ENCODE results near the gene MRPS27.
A peak's percentile ranks its signal among the peaks of the same experiment; 100 is the strongest.
"Not testable (repeated sequence)": the region's sequence is repeated elsewhere in the genome, so short reads cannot be mapped to it uniquely, and the experiment has no call there.

MRPS27 gene

DNA sequence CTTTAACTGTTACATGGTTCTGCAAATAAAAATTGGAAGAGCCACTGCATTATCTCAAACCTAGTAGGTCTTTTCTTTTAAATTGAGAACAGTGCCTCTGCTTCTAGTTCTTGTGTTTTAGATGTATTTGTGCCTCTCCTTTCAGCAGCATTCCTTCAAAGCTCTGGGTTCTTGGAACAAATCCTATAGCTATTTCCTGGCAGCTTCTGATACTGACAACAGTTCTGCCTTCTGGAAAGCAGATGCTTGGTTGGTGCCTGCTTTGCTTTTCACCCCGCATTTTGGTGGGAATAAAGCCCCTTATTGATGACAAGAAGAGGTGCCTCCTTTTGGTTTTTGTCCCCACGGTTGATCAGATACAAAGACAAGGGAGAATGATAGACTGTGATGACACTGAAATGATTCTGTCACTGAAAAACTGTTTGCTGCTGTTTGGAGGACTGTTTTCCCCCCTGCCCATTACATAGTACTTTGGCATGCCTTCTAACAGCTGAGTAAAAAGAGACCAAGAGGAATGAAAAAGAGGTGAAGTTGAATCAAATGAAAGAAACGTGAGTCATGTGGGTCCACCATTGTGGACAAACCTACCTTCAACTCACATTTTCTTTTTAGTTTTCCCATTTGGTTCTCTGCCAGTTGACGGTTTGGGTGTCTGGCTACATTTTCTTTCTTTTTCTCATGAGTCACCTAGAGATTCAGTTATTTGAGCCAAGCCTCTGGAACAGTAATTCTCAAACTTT lies 5.7 kb upstream of the MRPS27 start:
- no peak for DNase-seq (ENCODE audit: low spot score)

DNA sequence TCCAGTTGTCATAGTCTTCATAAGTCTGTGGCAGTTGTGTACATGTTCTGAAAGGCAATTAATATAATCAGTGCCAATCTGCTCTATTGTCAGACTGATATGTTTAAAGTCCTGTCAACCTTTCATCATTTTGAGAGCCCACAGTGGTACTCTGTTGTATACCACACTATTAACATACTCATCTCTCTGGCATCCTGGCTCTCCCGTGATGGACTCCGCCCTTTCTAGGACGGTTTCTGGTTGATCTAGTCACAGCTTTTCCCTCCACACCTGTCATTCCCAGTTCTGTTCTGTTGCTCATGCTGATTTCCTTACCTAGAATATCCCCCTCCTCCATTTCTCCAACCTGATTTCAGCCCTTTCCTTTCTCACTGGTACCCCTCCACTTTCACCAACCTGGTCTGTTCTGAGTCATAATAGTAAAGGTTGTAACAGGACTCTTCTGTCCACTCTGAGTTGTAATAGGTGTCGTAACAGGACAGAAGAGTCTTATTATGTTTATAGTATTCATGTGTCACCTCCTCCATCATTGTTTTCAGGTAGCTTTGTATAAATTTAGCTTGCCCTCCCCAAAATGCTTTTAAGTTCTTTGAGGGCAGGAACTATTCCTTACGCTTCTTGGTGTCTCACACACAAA lies 4.3 kb upstream of the MRPS27 start:
- DNase-seq (ENCODE audit: low spot score) = no peak

DNA sequence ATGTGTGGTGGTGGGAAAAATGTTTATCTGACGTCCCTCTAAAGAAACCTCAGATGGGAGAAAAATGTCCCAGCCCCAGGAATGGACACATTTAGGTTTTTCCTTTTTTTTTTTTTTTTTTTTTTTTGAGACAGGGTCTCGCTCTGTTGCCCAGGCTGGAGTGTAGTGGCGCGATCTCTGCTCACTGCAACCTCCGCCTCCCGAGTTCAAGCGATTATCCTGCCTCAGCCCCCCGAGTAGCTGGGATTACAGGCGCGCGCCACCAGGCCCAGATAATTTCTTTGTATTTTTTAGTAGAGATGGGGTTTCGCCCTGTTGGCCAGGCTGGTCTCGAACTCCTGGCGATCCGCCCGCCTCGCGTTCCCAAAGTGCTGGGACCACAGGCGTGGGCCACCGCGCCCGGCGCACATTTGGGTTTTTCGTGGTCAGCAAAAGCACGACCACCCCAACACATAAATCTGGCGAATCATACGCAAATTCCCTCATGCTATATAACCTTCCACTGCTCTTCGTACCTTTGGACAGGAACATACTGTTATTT lies 535 bp downstream of the MRPS27 start:
- DNase-seq (ENCODE audit: low spot score) = not testable (repeated sequence)

DNA sequence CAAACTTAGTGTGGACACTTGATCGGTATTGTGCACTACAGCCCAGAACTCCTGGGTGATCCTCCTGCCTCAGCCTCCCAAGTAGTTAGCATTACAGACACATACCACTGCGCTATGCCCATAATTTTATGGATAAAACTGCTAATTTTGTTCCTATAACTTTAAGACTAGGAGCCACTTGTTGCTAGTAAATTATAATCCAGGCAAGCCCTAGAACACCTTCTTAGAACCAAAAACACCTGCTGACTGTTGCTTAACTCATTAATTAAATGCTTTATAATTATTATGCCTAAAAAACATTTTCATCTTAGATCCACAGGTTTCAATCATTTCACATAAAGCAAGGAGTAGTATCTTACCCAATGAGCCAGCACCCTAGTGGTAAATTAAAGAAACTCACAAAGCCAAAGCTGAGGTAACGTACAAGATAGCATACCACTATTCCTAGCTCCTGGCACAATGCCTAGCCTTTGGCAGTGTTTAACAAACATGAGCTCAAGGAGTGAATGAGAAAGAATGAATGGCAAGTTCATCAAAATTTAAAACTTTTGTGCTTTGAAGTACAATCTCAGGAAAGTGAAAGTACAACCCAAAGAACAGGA lies 5.4 kb downstream of the MRPS27 start:
- no peak for DNase-seq (ENCODE audit: low spot score)

DNA sequence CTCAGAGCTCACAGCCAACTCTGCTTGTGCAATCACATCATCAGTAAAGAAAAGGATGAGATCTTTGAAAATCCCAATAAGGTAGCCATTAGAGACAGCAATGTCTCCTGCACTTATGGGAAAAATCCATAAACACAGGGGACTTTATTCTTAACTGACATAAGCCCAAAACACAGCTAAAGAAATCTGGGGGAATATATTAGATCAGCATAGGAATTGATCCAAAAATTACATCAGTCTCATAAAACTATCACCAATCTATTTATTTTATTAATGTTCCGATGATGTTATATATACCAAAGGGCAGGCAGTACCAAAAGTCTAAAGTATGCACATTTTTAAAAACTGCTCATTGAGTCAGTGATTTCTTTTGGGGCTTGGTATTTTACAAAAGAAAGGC lies 6.9 kb downstream of the MRPS27 start:
- no peak for DNase-seq (ENCODE audit: low spot score)

DNA sequence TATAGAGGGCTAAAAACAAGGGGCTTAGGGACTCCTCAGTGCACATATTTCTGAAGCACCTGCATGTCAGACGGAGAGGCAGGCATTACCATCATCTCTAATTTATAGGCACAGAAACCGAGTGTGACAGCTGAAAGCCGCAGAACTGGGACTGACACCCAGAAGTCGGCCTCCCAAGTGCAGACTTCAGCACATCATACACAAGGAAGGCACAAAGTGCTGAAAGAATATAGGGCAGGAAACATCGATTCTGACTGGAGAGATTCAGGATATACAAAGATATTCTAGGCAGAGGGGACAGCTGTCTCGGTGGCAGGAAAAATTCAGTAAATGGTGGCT lies 11.2 kb downstream of the MRPS27 start:
- DNase-seq (ENCODE audit: low spot score) = no peak

DNA sequence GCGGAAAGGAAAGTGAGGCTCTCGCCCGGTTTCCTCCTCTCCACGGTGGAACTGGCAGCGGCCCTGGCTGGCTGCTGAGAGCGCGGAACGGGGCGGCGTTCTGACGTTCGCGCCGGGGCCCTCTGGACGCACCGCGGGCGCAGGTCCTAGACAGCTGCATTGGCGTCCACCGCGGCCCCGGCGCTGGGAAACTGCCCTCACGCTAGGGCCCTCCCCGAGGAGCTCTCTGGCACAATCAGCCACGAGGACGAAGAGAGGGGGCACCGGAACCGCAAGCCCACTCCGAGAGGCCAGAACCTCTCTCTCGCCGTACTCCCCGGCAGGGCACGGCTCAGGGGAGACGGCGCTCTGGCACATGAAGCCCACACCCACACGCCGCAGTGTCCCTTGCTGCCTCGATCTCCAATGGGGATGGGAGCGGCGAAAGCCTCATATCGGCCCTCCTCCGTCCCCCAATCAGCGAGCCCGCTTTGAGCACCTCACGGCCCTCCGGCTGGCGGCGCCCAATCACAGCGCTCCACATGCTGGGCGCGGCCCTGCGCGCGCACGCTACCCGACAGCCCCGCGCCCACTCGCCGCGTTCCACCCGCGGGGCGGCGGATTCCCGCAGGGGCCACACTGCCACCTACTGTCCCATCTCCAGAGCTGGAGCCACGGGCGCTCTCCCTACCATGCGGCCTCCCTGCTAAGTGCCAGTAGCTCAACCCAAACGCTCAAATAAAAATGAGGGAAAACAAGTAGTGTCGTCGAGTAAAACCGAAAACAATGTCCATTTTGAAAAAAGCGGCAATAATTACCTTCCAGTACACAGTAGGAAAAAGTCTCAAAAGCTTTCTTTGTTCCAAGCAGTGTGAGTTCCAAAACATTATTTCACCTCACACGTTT lies 11.8 kb downstream of the MRPS27 start:
- DNase-seq (ENCODE audit: low spot score) = peak; percentile 98

DNA sequence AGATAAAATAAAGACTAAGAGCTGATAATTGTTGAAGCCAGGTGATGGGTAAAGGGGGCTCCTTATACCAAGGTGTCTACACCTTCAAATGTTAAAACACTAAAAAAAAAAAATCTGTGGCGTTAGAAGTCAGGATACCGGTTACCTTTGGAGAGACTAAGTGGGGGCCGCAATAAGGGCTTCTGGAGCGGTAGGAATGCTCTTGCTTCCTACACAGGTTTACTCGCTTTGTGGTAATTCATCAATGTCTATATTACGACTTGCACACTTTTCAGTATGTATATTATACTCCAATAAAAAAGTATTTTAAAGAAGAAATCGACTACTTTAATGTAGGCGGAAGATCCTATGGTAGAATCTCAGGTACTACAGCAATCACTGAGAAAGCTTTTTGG lies 12.5 kb downstream of the MRPS27 start:
- no peak for DNase-seq (ENCODE audit: low spot score)

DNA sequence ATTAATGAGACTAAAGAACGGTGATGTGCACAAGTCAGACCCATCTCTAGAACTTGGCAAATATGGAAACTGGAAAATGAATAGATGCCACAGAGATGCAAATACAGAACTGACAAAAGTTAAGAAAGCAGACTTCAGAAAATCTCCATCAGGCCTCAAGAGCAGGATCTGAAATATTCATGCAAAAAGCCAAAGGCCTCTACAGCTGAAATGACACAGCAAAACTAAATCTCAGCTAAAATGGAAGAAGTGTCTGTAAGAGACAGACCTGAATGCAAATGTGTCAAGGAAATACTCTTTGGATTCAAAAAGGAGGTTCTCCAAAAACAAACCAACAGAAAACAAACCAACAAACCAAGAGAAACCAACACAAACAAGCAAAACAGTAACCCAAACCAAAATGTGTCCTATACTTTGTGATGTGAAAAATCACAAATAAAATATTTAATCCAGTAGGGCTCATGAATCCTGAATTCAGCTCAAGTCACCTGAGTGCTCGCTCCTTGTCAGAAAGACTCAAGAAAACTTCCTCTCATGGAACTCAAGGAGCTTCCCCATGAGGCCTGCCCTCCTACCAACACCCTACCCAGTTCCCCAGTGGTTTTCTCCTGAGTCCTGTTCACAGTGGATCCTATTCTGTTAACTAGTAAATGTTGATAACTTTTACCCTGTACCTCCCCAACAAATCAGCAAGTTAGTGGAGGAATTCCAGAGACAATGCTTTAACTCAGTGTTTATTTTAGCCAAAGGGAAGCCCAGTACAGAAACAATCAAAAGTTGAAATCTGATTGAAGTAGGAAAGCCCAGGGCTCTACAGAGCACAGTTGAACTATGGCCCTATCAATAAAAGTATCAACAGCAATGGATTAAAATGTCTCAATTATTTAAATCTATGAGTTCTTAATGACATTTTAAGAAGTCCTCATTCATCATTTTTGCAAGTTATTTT lies 14.6 kb downstream of the MRPS27 start:
- DNase-seq (ENCODE audit: low spot score) = no peak

DNA sequence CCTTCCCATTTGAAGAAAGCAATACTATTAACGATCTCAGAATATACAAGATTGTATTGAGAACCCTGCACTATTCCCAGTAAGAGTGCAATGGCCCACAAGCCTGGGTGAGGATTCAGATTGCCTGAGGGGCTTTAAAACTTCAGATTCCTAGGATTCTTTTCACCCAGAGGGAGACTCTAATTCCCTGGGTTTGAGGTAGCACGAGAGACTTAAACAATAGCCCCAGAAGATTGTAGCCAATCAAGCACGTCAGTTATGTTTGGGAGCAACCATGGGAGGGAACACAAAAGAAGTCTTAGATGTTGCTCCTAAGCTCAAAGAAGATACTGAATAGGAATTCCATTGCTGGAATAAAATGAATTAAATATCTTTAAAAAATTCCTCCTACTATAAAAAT lies 17.9 kb downstream of the MRPS27 start:
- no peak for DNase-seq (ENCODE audit: low spot score)

DNA sequence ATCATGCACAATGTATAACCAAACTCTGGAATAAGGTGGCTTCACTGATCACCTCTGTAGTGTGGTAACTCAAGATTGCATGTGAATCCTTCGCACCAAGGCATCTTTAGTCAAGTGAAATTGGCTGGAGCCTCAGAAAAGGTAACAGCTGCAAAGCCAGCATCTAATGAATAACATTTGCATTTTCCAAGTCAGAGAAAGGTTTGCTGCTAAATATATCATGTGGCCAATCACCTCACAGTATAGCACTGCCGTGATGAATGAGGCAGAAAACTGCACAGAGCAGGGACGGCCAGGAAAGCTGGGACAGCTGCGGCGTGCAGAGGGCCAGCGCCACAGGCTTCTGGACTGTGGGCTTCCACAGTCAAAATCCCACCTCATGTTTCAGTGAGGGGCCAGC lies 18.5 kb downstream of the MRPS27 start:
- no peak for DNase-seq (ENCODE audit: low spot score)

DNA sequence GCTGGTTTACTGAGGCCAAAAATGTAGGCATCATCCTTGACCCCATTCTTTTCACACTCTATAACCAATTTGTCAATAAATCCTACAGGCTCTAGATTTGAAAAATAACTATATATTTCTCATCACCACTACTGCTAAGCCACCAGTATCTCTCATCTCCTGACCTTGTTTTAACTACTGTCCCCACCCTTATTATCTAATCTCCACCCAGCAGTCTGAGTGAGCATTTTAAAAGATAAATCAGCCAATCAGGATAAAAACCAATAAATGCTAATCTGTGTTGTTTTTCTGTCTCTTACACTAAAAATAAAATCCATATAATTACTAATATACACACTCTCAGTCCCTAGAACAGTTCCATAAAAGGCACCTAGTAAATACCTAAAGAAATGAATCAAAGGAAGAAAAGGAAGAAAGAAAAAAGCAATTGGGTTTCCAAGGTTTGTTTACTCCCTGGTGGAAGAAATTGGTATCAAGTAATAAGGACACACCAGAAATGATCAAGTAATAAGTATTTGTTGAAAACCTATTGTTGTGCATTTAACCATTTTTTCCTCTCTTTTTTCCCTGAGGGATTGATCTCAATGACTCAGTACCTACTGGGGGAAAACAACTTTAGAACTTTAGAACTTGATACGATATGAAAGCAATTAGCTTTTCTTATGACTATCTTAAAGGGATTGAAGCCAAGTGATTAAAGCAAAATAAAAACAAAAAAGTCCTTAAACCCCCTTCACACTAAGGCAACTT lies 19.3 kb downstream of the MRPS27 start:
- no peak for DNase-seq (ENCODE audit: low spot score)

DNA sequence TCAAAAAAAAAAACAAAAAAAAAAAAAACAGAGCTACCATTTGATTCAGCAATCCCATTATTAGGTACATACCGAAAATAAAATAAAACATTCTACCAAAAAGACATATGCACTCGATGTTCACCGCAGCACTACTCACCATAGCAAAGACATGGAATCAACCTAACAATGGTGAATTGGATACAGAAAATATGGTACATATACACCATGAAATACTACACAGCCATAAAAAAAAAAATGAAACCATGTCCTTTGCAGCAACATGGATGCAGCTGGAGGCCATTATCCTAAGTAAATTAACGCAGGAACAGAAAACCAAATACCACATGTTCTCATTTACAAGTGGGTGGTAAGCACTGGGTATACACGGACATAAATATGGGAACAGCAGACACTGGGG lies 21.3 kb downstream of the MRPS27 start:
- DNase-seq (ENCODE audit: low spot score) = no peak

DNA sequence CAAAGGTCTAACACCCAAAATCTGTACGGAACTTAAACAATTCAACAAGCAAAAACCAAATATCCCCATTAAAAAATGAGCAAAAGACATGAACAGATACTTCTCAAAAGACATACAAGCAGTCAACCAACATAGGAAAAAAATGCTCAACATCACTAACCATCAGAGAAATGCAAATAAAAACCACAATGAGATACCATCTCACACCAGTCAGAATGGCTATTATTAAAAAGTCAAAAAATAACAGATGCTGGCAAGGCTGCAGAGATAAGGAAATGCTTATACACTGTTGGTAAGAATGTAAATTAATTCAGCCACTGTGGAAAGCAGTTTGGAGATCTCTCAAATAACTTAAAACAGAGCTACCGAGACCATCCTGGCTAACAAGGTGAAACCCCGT lies 21.9 kb downstream of the MRPS27 start:
- DNase-seq (ENCODE audit: low spot score) = not testable (repeated sequence)

DNA sequence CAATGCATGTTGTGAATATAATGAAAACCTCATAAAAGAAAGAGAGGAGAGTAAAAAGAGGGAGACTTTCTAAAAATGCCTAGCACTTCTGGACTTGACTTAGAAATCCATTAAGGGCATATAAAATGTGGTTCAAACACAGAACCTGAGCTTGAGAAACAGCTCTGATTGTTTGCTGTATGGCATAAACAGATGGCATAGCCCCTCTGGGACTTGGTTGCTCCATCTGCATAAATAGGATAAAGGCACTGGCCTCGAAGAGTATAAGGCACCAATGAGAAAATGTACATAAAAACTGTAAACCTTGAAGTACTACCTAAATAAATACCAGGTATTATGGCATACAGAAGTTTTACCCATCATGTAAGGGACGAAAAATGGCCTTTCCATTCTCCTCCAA lies 23.8 kb downstream of the MRPS27 start:
- DNase-seq (ENCODE audit: low spot score) = no peak

DNA sequence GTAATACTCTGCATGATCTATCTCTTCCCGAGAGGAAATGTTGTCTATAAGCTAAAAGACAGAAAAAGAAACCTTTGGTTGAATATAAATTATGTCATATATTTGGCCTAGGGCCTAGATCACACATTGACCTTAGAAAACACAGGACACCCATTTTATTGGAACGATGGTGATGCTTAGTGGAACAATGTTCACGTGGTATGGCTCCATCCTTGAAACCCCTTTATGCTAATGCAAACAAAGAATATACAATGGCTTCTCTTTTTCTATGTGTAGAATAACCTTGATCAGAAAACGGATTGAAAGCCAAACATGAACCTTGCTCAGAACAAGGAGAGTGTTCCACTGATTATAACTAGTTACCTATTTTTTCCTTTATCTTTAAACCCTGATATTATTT lies 24.5 kb downstream of the MRPS27 start:
- no peak for DNase-seq (ENCODE audit: low spot score)

DNA sequence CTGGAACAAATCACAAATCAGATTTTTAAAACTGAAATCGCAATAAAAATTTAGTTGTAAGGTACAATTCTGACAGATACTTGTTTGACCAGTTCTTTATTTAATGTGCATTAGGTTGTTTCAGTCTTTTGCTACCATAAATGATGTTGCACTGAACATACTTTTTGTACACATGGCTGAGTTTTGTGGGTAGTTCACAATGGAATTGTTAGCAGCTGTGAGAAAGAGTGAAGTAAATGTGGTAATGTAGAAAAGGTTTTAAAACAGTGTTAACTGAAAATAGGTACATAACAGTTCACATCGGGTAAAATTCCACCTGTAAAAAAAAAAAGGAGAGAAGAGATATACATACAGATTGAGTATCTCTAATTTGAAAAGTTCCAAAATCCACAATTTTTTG lies 25.6 kb downstream of the MRPS27 start:
- no peak for DNase-seq (ENCODE audit: low spot score)

DNA sequence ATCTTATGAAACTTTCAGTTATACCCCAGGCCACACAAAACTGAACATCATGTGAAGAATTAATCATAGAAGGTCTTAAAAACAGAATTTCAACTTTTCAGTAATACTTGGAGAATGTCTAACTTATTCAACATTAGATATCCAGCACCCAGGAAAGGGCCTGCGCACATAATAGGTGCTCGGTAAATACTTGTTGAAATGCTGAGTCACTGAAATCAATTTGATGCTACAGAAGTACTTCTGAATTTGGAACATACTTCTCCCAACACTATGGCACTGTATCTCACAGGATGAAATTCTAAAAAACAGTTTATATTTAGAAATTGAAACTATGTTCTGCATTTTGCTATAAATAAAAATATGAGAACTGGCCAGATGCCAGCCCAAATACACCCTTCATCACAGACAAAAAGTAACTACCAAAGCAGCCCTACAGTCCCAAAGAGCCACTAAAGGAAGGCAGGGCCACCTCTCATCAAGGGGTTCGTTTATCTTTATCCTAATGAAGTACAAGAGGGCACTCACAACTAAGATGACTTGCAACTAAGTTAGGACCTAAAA lies 26.5 kb downstream of the MRPS27 start:
- no peak for DNase-seq (ENCODE audit: low spot score)

DNA sequence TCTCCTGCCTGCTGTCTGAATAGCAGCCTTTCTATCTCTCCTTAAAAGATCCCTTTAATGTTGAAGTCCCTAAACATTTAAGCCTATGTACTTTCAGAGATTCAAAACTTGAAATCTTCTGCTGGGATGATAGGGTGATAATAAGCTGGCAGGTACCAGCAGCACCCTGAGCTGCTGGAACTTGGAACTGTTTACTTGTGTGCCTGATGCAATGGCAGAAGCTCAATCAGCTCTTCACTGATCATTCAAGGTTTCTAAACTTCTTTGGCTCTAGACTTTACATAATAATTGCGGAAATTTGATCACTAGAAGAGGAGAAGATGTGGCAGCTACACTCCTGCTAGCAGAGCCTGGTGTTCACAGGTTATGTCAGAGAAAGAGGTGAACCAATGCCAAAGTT lies 27.6 kb downstream of the MRPS27 start:
- DNase-seq (ENCODE audit: low spot score) = no peak

DNA sequence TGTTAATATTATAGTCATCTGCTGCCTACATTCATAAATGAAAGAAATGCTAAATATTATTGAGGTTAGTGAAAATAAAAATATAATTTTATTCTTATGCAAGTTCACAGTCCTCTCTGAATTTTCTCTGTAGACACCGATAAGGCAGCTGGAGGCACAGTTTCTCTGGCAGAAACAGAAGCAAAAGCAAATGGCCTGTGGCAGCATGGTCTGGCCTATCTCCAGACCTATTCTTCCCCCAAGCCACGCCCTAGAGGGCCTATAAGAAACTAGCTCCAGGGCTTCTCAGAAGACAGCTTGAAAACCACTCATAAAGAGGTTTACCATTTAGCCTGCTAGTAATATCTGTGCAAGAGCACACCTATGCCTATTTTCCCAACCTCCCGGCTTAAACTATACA lies 28.4 kb downstream of the MRPS27 start:
- no peak for DNase-seq (ENCODE audit: low spot score)
